Bronchial epithelial cell (primary cell): ENCODE measurements around the gene CA10. TPM values are rescaled to one million over a fixed set of nuclear protein-coding genes. Genes with fewer than 3 reads are reported as not detected.

ENCODE experiments used
- DNase-seq: peaks from one replicate; pipeline ENCODE4 v3.0.0-alpha.2; 2010; ENCODE audit warnings: low read depth
- FAIRE-seq: peaks from 2 replicates; lab custom pipeline; 2011; peaks lifted over from hg19 to GRCh38; lab: Jason Lieb, UNC
- H3K27me3 ChIP-seq: 2 replicates; pipeline ENCODE4 v1.5.1; 2011; ENCODE audit warnings: low read length; ENCODE audit not compliant: control insufficient read depth, insufficient read depth
- H3K36me3 ChIP-seq: 2 replicates; pipeline ENCODE4 v1.5.1; 2011; ENCODE audit warnings: low read length; ENCODE audit not compliant: control insufficient read depth, insufficient read depth
- H3K4me3 ChIP-seq: 2 replicates; pipeline ENCODE4 v1.5.1; 2011; ENCODE audit warnings: mild to moderate bottlenecking, low read depth, low read length, control low read depth
- CTCF ChIP-seq: IDR thresholded peaks from 2 replicates; pipeline ENCODE4 v1.5.1; 2011; ENCODE audit warnings: mild to moderate bottlenecking, moderate library complexity, low read length, control low read depth, inconsistent platforms; ENCODE audit not compliant: insufficient read depth, severe bottlenecking
- total RNA-seq: library from RNA; depleted of rRNA; stranded (reverse); fragments of >200 nt; gene quantifications from 2 replicates; pipeline ENCODE4 v1.2.1, GENCODE V29; 2014

The CA10 gene
- total RNA-seq, 1 donor from 2014 or later = not detected

- no peaks in the 10 kb centered on the region for H3K27me3 ChIP-seq
- no peak for TF ChIP-seq CTCF
- no peak overlapping the region for H3K4me3 ChIP-seq
- no peak for DNase-seq
- FAIRE-seq = no peak
- H3K36me3 ChIP-seq = no peaks in the 10 kb centered on the region
These were observed 311.9 kb downstream of the CA10 start for GRCh38 chr17:51846566-51846965.

GRCh38 chr17:51845776-51846175, 312.7 kb downstream of the CA10 start:
- no peaks in the 10 kb centered on the region for H3K27me3 ChIP-seq
- FAIRE-seq (no peak), DNase-seq (no peak)
- H3K4me3 ChIP-seq = no peak overlapping the region
- H3K36me3 ChIP-seq = no peaks in the 10 kb centered on the region
- TF ChIP-seq CTCF = no peak

- no peaks in the 10 kb centered on the region for H3K36me3 ChIP-seq
- DNase-seq (no peak), FAIRE-seq (peak; percentile 73)
- H3K4me3 ChIP-seq = no peak overlapping the region
- H3K27me3 ChIP-seq = no peaks in the 10 kb centered on the region
- no peak for TF ChIP-seq CTCF
These were observed 315.8 kb downstream of the CA10 start for GRCh38 chr17:51842763-51843162.

GRCh38 chr17:51841669-51842068, 316.8 kb downstream of the CA10 start:
- DNase-seq (no peak), FAIRE-seq (no peak)
- Histone ChIP-seq H3K27me3 (no peaks in the 10 kb centered on the region), H3K4me3 (no peak overlapping the region), H3K36me3 (no peaks in the 10 kb centered on the region)
- TF ChIP-seq CTCF = no peak

- no peak for FAIRE-seq
These were observed 317.8 kb downstream of the CA10 start for GRCh38 chr17:51840688-51841087.

More at GRCh38 chr17:51840688-51841087, 317.8 kb downstream of the CA10 start:
- no peak for DNase-seq
- Histone ChIP-seq H3K4me3 (no peak overlapping the region), H3K27me3 (no peaks in the 10 kb centered on the region), H3K36me3 (no peaks in the 10 kb centered on the region)
- TF ChIP-seq CTCF = no peak
